ENCODE data around the gene CCDC57. TPM values are rescaled to one million over a fixed set of nuclear protein-coding genes. Genes with fewer than 3 reads are reported as not detected.
A peak's percentile ranks its signal among the peaks of the same experiment; 100 is the strongest.

Gene CCDC57
- total and polyA plus RNA-seq, 9 of the 15 experiments (the other 6 are each of a cell fraction or from before 2014, with no cell fraction given), result 0.83 to 36.2 (median 13.6) TPM

DNA sequence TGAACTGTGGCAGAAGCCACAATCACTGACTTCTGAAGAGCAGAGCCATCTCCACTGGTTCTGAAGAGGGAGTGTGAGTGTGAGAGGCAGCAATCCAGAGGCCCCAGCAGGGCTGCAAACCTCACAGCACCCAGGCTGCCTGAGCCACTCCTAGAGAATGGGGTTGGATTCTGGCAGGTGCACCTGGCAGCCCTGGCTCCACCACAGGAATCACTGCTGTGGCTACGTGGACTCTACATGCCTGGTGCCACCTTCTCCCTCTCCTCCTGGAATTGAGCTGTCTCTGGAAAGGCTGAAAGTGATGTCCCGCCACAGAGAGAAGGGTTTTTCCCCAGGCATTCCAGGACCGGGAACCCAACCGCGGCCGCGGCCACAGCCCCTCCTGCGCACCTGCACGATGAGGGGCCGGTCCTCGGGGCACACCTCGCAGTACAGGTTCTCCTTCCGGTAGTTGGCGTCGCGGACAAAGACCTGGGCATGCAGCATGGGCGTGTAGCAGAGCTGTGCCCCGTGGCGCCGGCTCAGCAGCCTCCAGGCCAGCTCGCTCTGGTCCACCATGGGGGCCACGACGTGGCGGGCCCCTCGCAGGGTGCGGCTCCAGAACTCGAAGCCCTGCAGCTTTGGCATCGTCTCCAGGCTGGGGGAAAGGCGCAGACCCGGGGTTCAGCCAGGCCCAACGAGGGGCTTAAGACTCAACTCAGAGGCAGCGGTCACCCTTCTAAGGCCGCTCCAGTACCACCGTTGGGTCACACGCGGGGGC, 148.0 kb downstream of the CCDC57 start (continued):
- TF ChIP-seq, protein P1, sequence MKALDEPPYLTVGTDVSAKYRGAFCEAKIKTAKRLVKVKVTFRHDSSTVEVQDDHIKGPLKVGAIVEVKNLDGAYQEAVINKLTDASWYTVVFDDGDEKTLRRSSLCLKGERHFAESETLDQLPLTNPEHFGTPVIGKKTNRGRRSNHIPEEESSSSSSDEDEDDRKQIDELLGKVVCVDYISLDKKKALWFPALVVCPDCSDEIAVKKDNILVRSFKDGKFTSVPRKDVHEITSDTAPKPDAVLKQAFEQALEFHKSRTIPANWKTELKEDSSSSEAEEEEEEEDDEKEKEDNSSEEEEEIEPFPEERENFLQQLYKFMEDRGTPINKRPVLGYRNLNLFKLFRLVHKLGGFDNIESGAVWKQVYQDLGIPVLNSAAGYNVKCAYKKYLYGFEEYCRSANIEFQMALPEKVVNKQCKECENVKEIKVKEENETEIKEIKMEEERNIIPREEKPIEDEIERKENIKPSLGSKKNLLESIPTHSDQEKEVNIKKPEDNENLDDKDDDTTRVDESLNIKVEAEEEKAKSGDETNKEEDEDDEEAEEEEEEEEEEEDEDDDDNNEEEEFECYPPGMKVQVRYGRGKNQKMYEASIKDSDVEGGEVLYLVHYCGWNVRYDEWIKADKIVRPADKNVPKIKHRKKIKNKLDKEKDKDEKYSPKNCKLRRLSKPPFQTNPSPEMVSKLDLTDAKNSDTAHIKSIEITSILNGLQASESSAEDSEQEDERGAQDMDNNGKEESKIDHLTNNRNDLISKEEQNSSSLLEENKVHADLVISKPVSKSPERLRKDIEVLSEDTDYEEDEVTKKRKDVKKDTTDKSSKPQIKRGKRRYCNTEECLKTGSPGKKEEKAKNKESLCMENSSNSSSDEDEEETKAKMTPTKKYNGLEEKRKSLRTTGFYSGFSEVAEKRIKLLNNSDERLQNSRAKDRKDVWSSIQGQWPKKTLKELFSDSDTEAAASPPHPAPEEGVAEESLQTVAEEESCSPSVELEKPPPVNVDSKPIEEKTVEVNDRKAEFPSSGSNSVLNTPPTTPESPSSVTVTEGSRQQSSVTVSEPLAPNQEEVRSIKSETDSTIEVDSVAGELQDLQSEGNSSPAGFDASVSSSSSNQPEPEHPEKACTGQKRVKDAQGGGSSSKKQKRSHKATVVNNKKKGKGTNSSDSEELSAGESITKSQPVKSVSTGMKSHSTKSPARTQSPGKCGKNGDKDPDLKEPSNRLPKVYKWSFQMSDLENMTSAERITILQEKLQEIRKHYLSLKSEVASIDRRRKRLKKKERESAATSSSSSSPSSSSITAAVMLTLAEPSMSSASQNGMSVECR (CRISPR knock-in tag; IDR thresholded peaks at IDR 0.05), result 0 out of 2 replicates have a peak, but pooled peaks have one; percentile 14
- TF ChIP-seq KLF10 (CRISPR knock-in tag; IDR thresholded peaks at IDR 0.05), result no peak
- no peak for TF ChIP-seq MED1 (CRISPR knock-in tag; IDR thresholded peaks at IDR 0.05; ENCODE audit: borderline replicate concordance)
- TF ChIP-seq SNRNP70 (optimal IDR thresholded peaks at IDR 0.05; ENCODE audit: low read depth, low read length), result no peak
- peak; percentile 10; the same call in 1 of the 2 replicates for TF ChIP-seq ZC3H4 (CRISPR knock-in tag; IDR thresholded peaks at IDR 0.05; ENCODE audit: borderline replicate concordance)
- no peak for TF ChIP-seq IRF1 (CRISPR knock-in tag; IDR thresholded peaks at IDR 0.05; ENCODE audit: borderline replicate concordance)
- no peak for TF ChIP-seq NCOA4 (IDR thresholded peaks at IDR 0.05; ENCODE audit: partially characterized antibody)
- no peak for TF ChIP-seq CBX2 (IDR thresholded peaks at IDR 0.05; ENCODE audit: insufficient read depth, low read length, poor library complexity, severe bottlenecking)
- TF ChIP-seq TEAD1 (CRISPR knock-in tag; IDR thresholded peaks at IDR 0.05), result no peak
- TF ChIP-seq ZNF311 (CRISPR knock-in tag; IDR thresholded peaks at IDR 0.05), result no peak
